ENCODE results near the gene PRAMEF5.
"Not testable (repeated sequence)": the region's sequence is repeated elsewhere in the genome, so short reads cannot be mapped to it uniquely, and the experiment has no call there.

DNA sequence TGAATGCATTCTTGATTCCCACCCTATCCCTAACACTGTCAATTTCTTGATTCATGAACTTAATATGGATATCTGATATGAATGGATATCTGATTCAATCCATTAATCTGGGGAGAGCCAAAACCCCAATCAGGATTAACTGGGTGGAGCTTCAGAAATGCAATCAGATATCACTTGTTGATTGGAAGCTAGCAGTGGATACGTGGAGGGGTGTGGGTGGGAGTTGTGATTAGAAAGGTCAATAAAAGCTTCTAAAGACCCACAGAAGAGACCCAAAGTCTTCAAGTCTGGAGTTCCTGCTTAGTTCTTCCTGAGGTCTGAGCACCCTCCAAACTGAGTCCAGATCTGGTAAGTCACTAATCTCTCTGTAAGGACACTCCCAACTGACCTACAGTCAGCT, 49.2 kb downstream of the PRAMEF5 start, which contains the start of gene PRAMEF33:
- not testable (repeated sequence) for TF ChIP-seq POLR2A (IDR thresholded peaks at IDR 0.05; ENCODE audit: extremely low read depth, insufficient read length)
- TF ChIP-seq, protein P1, sequence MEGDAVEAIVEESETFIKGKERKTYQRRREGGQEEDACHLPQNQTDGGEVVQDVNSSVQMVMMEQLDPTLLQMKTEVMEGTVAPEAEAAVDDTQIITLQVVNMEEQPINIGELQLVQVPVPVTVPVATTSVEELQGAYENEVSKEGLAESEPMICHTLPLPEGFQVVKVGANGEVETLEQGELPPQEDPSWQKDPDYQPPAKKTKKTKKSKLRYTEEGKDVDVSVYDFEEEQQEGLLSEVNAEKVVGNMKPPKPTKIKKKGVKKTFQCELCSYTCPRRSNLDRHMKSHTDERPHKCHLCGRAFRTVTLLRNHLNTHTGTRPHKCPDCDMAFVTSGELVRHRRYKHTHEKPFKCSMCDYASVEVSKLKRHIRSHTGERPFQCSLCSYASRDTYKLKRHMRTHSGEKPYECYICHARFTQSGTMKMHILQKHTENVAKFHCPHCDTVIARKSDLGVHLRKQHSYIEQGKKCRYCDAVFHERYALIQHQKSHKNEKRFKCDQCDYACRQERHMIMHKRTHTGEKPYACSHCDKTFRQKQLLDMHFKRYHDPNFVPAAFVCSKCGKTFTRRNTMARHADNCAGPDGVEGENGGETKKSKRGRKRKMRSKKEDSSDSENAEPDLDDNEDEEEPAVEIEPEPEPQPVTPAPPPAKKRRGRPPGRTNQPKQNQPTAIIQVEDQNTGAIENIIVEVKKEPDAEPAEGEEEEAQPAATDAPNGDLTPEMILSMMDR (IDR thresholded peaks at IDR 0.05; ENCODE audit: low read depth, low read length): not testable (repeated sequence)

Data from NB4 (cell line).